Endothelial cell of umbilical vein (primary cell): Measurements from ENCODE around the gene SETD3. TPM values are rescaled to one million over a fixed set of nuclear protein-coding genes. Genes with fewer than 3 reads are reported as not detected.

Experiments
- BruUV-seq: library from RNA; stranded (reverse); fragments of 400-500 nt; replicated peaks from 2 replicates; lab custom pipeline; 2021; lab: Mats Ljungman, UMichigan
- CTCF ChIA-PET: fragments of 300-600, 350-600 bp; sonication (Branson Sonifier 250); formaldehyde crosslinking; loops from one replicate; lab custom pipeline; 2021; ENCODE audit warnings: antibody characterized with exemption, inconsistent platforms; lab: Charles Lee
- POLR2A ChIA-PET: fragments of 300-600, 350-600 bp; sonication (Branson Sonifier 250); formaldehyde crosslinking; loops from one replicate; lab custom pipeline; 2021; ENCODE audit warnings: antibody characterized with exemption, inconsistent platforms; lab: Charles Lee
- DNase-seq: peaks from one replicate; pipeline ENCODE4 v3.0.0-alpha.2; 2011; ENCODE audit warnings: low read depth, low spot score
- FAIRE-seq: peaks from 2 replicates; lab custom pipeline; 2011; peaks lifted over from hg19 to GRCh38; lab: Jason Lieb, UNC
- H2AFZ ChIP-seq: 2 replicates; pipeline ENCODE4 v1.6.0; 2012; ENCODE audit warnings: low read depth, low read length, control low read depth, inconsistent platforms
- H3K27ac ChIP-seq: 2 replicates; pipeline ENCODE4 v1.5.1; 2011; ENCODE audit warnings: low read depth, mild to moderate bottlenecking, control low read depth, low read length, moderate library complexity; ENCODE audit not compliant: insufficient read depth
- H3K27me3 ChIP-seq, 2 experiments: 2 replicates each; pipeline versions ENCODE4 v1.6.0 to v1.6.1; 2011; ENCODE audit warnings: low read length in 2 of 2, mixed read lengths in 1 of 2; ENCODE audit not compliant: control insufficient read depth in 2 of 2, insufficient read depth in 2 of 2
- H3K36me3 ChIP-seq, 2 experiments: 2 replicates in 1 of 2; 3 replicates in 1 of 2; pipeline ENCODE4 v1.5.1; 2011; ENCODE audit warnings: low read length in 2 of 2, mild to moderate bottlenecking in 1 of 2, moderate library complexity in 1 of 2; ENCODE audit not compliant: control insufficient read depth in 2 of 2, insufficient read depth in 2 of 2; ENCODE audit errors: extremely low read depth in 1 of 2
- H3K4me1 ChIP-seq: 3 replicates; pipeline ENCODE4 v1.5.1; 2011; ENCODE audit warnings: mild to moderate bottlenecking, low read length; ENCODE audit not compliant: control insufficient read depth, insufficient read depth; ENCODE audit errors: extremely low read depth
- H3K4me2 ChIP-seq: 2 replicates; pipeline ENCODE4 v1.6.1; 2011; ENCODE audit warnings: low read length, control low read depth, mixed read lengths; ENCODE audit not compliant: insufficient read depth
- H3K4me3 ChIP-seq, 3 experiments: fragments of 200-600 bp in 1 of 3; sonication (generic), shearing (Covaris generic) in 1 of 3; replicated peaks in 1 of 3; 2 replicates each; pipeline ENCODE4 v1.5.1; 2011 to 2016; ENCODE audit warnings: control low read depth in 3 of 3, low read length in 3 of 3, mild to moderate bottlenecking in 2 of 3, inconsistent platforms in 1 of 3, low read depth in 1 of 3, moderate library complexity in 1 of 3; ENCODE audit not compliant: insufficient read depth in 1 of 3
- H3K79me2 ChIP-seq: 2 replicates; pipeline ENCODE4 v1.6.0; 2012; ENCODE audit warnings: low read length, inconsistent platforms; ENCODE audit not compliant: control insufficient read depth, insufficient read depth
- H3K9ac ChIP-seq: replicated peaks from 2 replicates; pipeline ENCODE3; 2011; ENCODE audit warnings: low read length, control low read depth; ENCODE audit not compliant: insufficient read depth; ENCODE audit errors: extremely low read depth
- H3K9me1 ChIP-seq: replicated peaks from 3 replicates; pipeline ENCODE4 v1.6.0; 2011; ENCODE audit warnings: mild to moderate bottlenecking, low read length; ENCODE audit not compliant: control insufficient read depth, insufficient read depth; ENCODE audit errors: extremely low read depth
- H3K9me3 ChIP-seq: replicated peaks from 2 replicates; pipeline ENCODE4 v1.5.1; 2012; ENCODE audit warnings: low read length, inconsistent platforms; ENCODE audit not compliant: control insufficient read depth, insufficient read depth
- H4K20me1 ChIP-seq: replicated peaks from 2 replicates; pipeline ENCODE3; 2011; ENCODE audit warnings: mild to moderate bottlenecking, low read length; ENCODE audit not compliant: control insufficient read depth, insufficient read depth; ENCODE audit errors: extremely low read depth
- FOS ChIP-seq: IDR thresholded peaks from 2 replicates; pipeline ENCODE4 v1.6.1; 2011; ENCODE audit warnings: mild to moderate bottlenecking, low read length, moderate library complexity, borderline replicate concordance; ENCODE audit not compliant: insufficient read depth
- GATA2 ChIP-seq: IDR thresholded peaks from 2 replicates; pipeline ENCODE4 v1.7.0; 2011; ENCODE audit warnings: low read depth, mild to moderate bottlenecking, moderate library complexity, mixed read lengths, low read length; ENCODE audit not compliant: insufficient read length, insufficient read depth
- JUN ChIP-seq: IDR thresholded peaks from 2 replicates; pipeline ENCODE4 v1.6.1; 2011; ENCODE audit warnings: borderline replicate concordance, low read depth; ENCODE audit not compliant: insufficient read length, insufficient read depth
- MYC ChIP-seq: IDR thresholded peaks from one replicate; pipeline ENCODE4 v1.6.1; 2011; ENCODE audit warnings: mild to moderate bottlenecking, low read depth, low read length
- POLR2AphosphoS5 ChIP-seq: IDR thresholded peaks from 2 replicates; pipeline ENCODE4 v1.6.1; 2012; ENCODE audit warnings: low read depth, mild to moderate bottlenecking, control low read depth, low read length, moderate library complexity; ENCODE audit not compliant: insufficient read depth
- dilution Hi-C: fragments of 300-500 bp; cut with MboI; formaldehyde crosslinking; loops from one replicate; pipeline ENCODE4 v1.15.0; 2019; ENCODE audit warnings: low sequenced_read_pairs; ENCODE audit not compliant: extremely low pct_ligation_motif_present
- intact Hi-C: fragments of 100-400 bp; cut with micrococcal nuclease; formaldehyde crosslinking; loops from one replicate; pipeline ENCODE4 v1.10.0; 2022
- polyA plus RNA-seq, 4 experiments: library from polyadenylated mRNA; depleted of rRNA in 3 of 4; stranded (reverse) in 3 of 4; unstranded in 1 of 4; fragments of >200 nt; gene quantifications; 2 replicates each; pipeline versions ENCODE4 v1.2.1 to v1.2.3, GENCODE V29; 2011 to 2012; ENCODE audit warnings: missing spikeins in 1 of 4
- total RNA-seq: library from RNA; stranded (reverse); gene quantifications from 2 replicates; pipeline ENCODE4 v1.2.3, GENCODE V29; 2021
- TF ChIP-seq, protein P1 (sequence below): IDR thresholded peaks from 2 replicates; pipeline ENCODE4 v1.6.1; 2011; ENCODE audit not compliant: insufficient read depth, insufficient read length

Gene SETD3
- total and polyA plus RNA-seq, 2 donors (not counting 3 experiments of a cell fraction or from before 2014, with no cell fraction given): 18.1 to 53.1 TPM

DNA sequence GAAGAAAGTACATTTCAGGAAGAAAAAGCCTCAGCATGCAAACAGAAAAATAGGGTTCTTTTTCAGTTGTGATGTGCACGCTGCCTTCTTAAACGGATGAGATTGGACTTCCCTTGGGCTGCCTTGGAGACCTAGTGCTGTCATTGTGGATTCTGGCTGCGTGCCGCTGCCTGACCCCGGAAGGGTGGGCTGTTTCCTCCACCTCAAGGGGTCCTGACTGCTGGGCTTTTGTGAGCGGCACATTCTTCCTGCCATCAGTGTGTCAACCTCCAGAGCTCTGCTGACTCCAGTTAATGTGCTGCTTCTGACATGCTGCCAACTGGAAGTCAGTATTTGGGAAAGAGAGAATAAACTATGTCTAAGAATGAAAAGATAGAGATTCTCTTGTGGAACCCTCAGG, 25.6 kb upstream of the SETD3 start:
- peak overlapping the region; percentile 18 for H3K4me2 ChIP-seq
- H3K36me3 ChIP-seq: peaks cover 27 to 36% of the 10 kb centered on the region in 2 experiments
- no peaks in the 10 kb centered on the region for H3K27me3 ChIP-seq
- no peak overlapping the region for H3K9ac ChIP-seq
- H3K9me1 ChIP-seq: no peaks in the 10 kb centered on the region
- H3K4me3 ChIP-seq: no peak overlapping the region
- DNase-seq (peak; percentile 50), FAIRE-seq (peak; percentile 82)
- peak; percentile 48 for TF ChIP-seq POLR2AphosphoS5
- TF ChIP-seq GATA2: no peak
- peaks cover 22% of the 10 kb centered on the region for H3K4me1 ChIP-seq
- intact Hi-C loops (no loop called here), dilution Hi-C loops (no loop called here)
- H3K79me2 ChIP-seq: no peaks in the 10 kb centered on the region
- H4K20me1 ChIP-seq: no peaks in the 10 kb centered on the region
- ChIA-PET POLR2A (no interaction called here), CTCF (interaction anchor here (1.6 kb wide), 1 partner anchor 117 kb away, joined by 4 read pairs; no protein-coding TSS in a partner anchor)
- H3K9me3 ChIP-seq: no peaks in the 10 kb centered on the region
- no peak overlapping the region for H2AFZ ChIP-seq
- H3K27ac ChIP-seq: no peak overlapping the region
- no TSS peak for BruUV-seq

DNA sequence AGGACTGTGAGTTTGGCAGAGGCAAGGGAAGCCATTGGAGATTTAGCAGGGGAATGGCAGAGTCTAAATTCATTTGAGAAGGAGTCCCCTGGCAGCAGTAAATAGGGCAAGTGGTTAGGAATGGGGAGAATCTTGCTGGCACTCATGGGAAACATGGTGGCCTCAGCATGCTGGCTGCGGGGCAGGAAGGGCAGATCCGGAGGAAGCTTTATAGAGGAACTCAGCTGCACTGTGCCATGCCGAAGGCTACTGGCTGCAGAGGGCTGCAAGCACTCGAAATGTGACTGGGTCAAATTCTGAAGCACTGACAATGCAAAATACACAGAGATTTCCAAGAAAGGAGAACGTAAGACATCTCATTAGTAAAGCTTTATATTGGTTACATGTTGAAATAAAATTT, 24.4 kb upstream of the SETD3 start:
- H4K20me1 ChIP-seq: no peaks in the 10 kb centered on the region
- CTCF ChIA-PET: interaction anchor here (1.6 kb wide), 1 partner anchor 116 kb away, joined by 4 read pairs; no protein-coding TSS in a partner anchor
- intact Hi-C loops: no loop called here

More for the DNA sequence above, 24.4 kb upstream of the SETD3 start:
- Histone ChIP-seq H3K4me1 (peaks cover 22% of the 10 kb centered on the region), H3K4me3 (no peak overlapping the region), H3K9ac (no peak overlapping the region), H3K79me2 (no peaks in the 10 kb centered on the region), H3K9me1 (no peaks in the 10 kb centered on the region), H2AFZ (no peak overlapping the region), H3K27me3 (no peaks in the 10 kb centered on the region), H3K4me2 (no peak overlapping the region), H3K36me3 (peaks cover 30 to 36% of the 10 kb centered on the region in 2 experiments), H3K27ac (no peak overlapping the region), H3K9me3 (no peaks in the 10 kb centered on the region)
- POLR2A ChIA-PET: no interaction called here
- TF ChIP-seq, protein P1, sequence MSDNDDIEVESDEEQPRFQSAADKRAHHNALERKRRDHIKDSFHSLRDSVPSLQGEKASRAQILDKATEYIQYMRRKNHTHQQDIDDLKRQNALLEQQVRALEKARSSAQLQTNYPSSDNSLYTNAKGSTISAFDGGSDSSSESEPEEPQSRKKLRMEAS: no peak
- TF ChIP-seq MYC: no peak
- TF ChIP-seq JUN: no peak
- no peak for TF ChIP-seq FOS
- TF ChIP-seq GATA2: no peak
- peak; percentile 28 for DNase-seq
- FAIRE-seq: peak; percentile 60
- BruUV-seq: no TSS peak
- dilution Hi-C loops: no loop called here
